Psoas muscle (tissue), 8 donors: ENCODE data around the gene PPM1J. TPM values are rescaled to one million over a fixed set of nuclear protein-coding genes. Genes with fewer than 3 reads are reported as not detected.
A peak's percentile ranks its signal among the peaks of the same experiment; 100 is the strongest.

Experiments
- ATAC-seq, 4 donors: fragments of 200-7000 bp; cut with Tn5 transposase; one replicate each; pipeline ENCODE4 v1.9.1; 2020; ENCODE audit warnings: moderate library complexity in 3 of 4, mild to moderate bottlenecking in 2 of 4
- DNase-seq, 2 donors: peaks; one replicate each; pipeline ENCODE4 v3.0.0-alpha.2; 2020
- H3K27ac ChIP-seq: fragments of 200-600 bp; one replicate; pipeline ENCODE4 v1.8.0; 2022
- H3K27me3 ChIP-seq, 3 donors: fragments of 200-600 bp in 1 of 3; one replicate each; pipeline versions ENCODE4 v1.6.1 to v1.8.0; 2013 to 2022; ENCODE audit warnings: low read length in 2 of 3, mild to moderate bottlenecking in 2 of 3, moderate library complexity in 1 of 3; ENCODE audit not compliant: insufficient read depth in 3 of 3
- H3K36me3 ChIP-seq, 2 donors: fragments of 200-600 bp in 1 of 2; one replicate each; pipeline versions ENCODE4 v1.6.1 to v1.8.0; 2013 to 2022; ENCODE audit warnings: low read depth in 1 of 2, mild to moderate bottlenecking in 1 of 2, moderate library complexity in 1 of 2; ENCODE audit not compliant: insufficient read depth in 1 of 2
- H3K4me1 ChIP-seq: fragments of 200-600 bp; one replicate; pipeline ENCODE4 v1.8.0; 2022
- H3K4me3 ChIP-seq: fragments of 200-600 bp; one replicate; pipeline ENCODE4 v1.8.0; 2022; ENCODE audit warnings: mild to moderate bottlenecking
- H3K9me3 ChIP-seq: fragments of 200-600 bp; one replicate; pipeline ENCODE4 v1.8.0; 2022
- CTCF ChIP-seq: fragments of 200-600 bp; IDR thresholded peaks from one replicate; pipeline ENCODE4 v1.8.0; 2022; ENCODE audit warnings: antibody characterized with exemption
- WGBS, 3 donors: extraction: QIAGEN DNeasy Blood & Tissue Kit; methylation state at CpG; one replicate each; pipeline versions ENCODE4 v1.1.6 to v1.1.7; 2013; 5-methylcytosine and 5-hydroxymethylcytosine counted together
- intact Hi-C, 2 donors: fragments of 100-400 bp; cut with DNase I; formaldehyde crosslinking; loops; one replicate each; pipeline versions ENCODE4 v1.11.0 to v1.14.2; 2022
- polyA plus RNA-seq, 3 donors: library from polyadenylated mRNA; stranded (reverse); fragments of 200-250 nt; gene quantifications; one replicate each; pipeline ENCODE4 v1.2.3, GENCODE V29; 2013
- total RNA-seq, 4 donors: library from RNA; stranded (reverse); fragmentation: NEBNext Ultra II Directional in 2 of 4; extraction: Animal tissue kit (Norgen Biotek cat#: 25700) in 2 of 4; gene quantifications; one replicate each; pipeline versions ENCODE4 v1.2.1 to v1.2.4, GENCODE V29; 2021 to 2023
- donor health status: healthy with polysubstance abuse.
- donor health status: DM: no; HTN: no; CAD: no; lungs with moderate emphysema.
- donor health status: Bipolar disorder and iron deficiency.
- donor health status: healthy.
- donor health status: DM: yes; HTN: yes; CAD: no.
- donor health status: DM: no; HTN: no; CAD: no.
- donor health status: DM: no; HTN: no; CAD: no.
- donor health status: DM: yes; HTN: yes; CAD: no.

PPM1J gene
- total and polyA plus RNA-seq, 7 donors: 4.1 to 8.8 (median 6.0) TPM

- TF ChIP-seq CTCF: no peak
- H3K27me3 ChIP-seq: no peaks in the 10 kb centered on the region
- no peak overlapping the region for H3K4me3 ChIP-seq
- no peak for ATAC-seq
- no peaks in the 10 kb centered on the region for H3K9me3 ChIP-seq
- H3K4me1 ChIP-seq: peaks cover 7% of the 10 kb centered on the region
- DNase-seq: no peak
- WGBS, 3 donors: 96 to 98% (median 96%) methylated on average over 3 of the region's 3 CpGs
- intact Hi-C loops: no loop called here
- peaks cover 2 to 6% of the 10 kb centered on the region in 2 donors for H3K36me3 ChIP-seq
- H3K27ac ChIP-seq: no peak overlapping the region
These were observed 38.6 kb downstream of the PPM1J start for GRCh38 chr1:112676543-112676942.

DNA sequence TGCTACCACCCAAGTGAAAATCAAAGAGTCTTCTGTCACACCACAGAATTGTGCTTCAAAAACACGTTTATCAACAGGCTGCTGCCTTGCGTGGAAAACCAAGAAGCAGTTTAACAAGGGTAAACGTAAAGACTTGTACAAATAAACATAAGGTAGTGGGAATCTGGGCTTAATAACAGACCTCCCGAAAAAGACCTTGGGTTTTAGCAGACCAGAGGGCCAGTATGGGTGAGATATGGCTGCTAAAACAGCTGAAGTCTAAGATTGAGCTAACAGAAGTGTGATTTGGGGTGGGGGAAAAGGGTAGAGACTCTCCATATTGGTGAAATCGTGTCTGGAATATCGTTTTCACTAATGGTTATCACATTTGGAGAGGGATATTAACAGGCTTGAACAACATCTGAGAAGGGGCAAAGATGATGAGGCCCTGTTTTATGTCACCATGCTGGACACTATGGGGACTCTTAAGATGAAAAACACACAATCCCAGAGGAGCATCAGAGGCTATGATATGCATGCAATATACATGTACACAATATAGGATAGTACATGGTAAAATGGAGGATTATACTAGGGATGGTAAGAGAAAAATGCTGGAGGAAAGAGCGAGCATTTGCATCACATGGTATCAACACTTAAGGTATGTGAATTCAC lies 39.3 kb downstream of the PPM1J start:
- TF ChIP-seq CTCF: no peak
- ATAC-seq (no peak), DNase-seq (no peak)
- H3K27ac ChIP-seq: peak overlapping the region; percentile 76
- H3K9me3 ChIP-seq: no peaks in the 10 kb centered on the region
- peaks cover 7% of the 10 kb centered on the region for H3K4me1 ChIP-seq
- peak overlapping the region; percentile 83 for H3K4me3 ChIP-seq
- H3K36me3 ChIP-seq: peaks cover 2 to 13% of the 10 kb centered on the region in 2 donors
- 43 to 58% (median 47%) methylated on average over 7 of the region's 7 CpGs for WGBS, 3 donors
- intact Hi-C loops: loop anchor here in 1 of 2 donors (2.0 kb wide), 3 partner anchors 23 to 51 kb away; partner anchors contain the start of gene RHOC
- H3K27me3 ChIP-seq: no peaks in the 10 kb centered on the region

GRCh38 chr1:112674986-112675727 lies 40.0 kb downstream of the PPM1J start:
- WGBS, 3 donors: 1% methylated on average over 53 to 68 of the region's 68 CpGs

GRCh38 chr1:112674440-112674985 lies 40.6 kb downstream of the PPM1J start, which contains the start of gene MOV10:
TSS of gene MOV10 (plus strand) at chr1:112674659. CDS start at chr1:112674913, 254 bp downstream.
- Histone ChIP-seq H3K27me3 (no peaks in the 10 kb centered on the region), H3K27ac (peak within 1 kb of the TSS; percentile 76), H3K36me3 (peaks cover 6 to 26% of the 10 kb centered on the region in 2 donors), H3K4me1 (peaks cover 7% of the 10 kb centered on the region), H3K9me3 (no peaks in the 10 kb centered on the region), H3K4me3 (peak within 1 kb of the TSS; percentile 83)
- peak; percentile 61 to 79 (median 65) for ATAC-seq
- DNase-seq: peak; percentile 75 to 81
- TF ChIP-seq CTCF: no peak
- intact Hi-C loops: loop anchor here (2.0 to 5.0 kb wide), 4 partner anchors 24 to 50 kb away; partner anchors contain the start of gene RHOC (in 2 of the 2)
- 0 to 1% (median 0%) methylated on average over 29 to 30 of the region's 30 CpGs for WGBS, 3 donors

More at GRCh38 chr1:112674986-112675727, 40.0 kb downstream of the PPM1J start:
- peak overlapping the region; percentile 76 for H3K27ac ChIP-seq
- H3K9me3 ChIP-seq: no peaks in the 10 kb centered on the region
- H3K4me1 ChIP-seq: peaks cover 7% of the 10 kb centered on the region
- ATAC-seq: peak; percentile 59 to 78 (median 76)
- peaks cover 2 to 20% of the 10 kb centered on the region in 2 donors for H3K36me3 ChIP-seq
- peak; percentile 61 to 74 for DNase-seq
- peak; percentile 18 for TF ChIP-seq CTCF
- H3K4me3 ChIP-seq: peak overlapping the region; percentile 83
- intact Hi-C loops: loop anchor here (2.0 to 5.0 kb wide), 4 partner anchors 24 to 50 kb away; partner anchors contain the start of gene RHOC (in 2 of the 2)
- H3K27me3 ChIP-seq: no peaks in the 10 kb centered on the region
